DOHH2 (cell line): Measurements from ENCODE around the gene SLC37A1.

Experiments used
- CTCF ChIP-seq: fragments of 200-600 bp; sonication (generic); IDR thresholded peaks from one replicate; pipeline ENCODE4 v1.5.1; 2014; ENCODE audit warnings: antibody characterized with exemption, mild to moderate bottlenecking, low read depth, low read length; ENCODE audit not compliant: poor library complexity, severe bottlenecking
- EZH2phosphoT487 ChIP-seq: fragments of 200-600 bp; sonication (generic); IDR thresholded peaks from 2 replicates; pipeline ENCODE4 v1.6.1; 2017; ENCODE audit warnings: borderline replicate concordance, mild to moderate bottlenecking, antibody characterized with exemption, low read length, moderate library complexity, mixed read lengths

GRCh38 chr21:42563261-42563660 is 49.6 kb downstream of the SLC37A1 start:
- TF ChIP-seq CTCF (no peak), EZH2phosphoT487 (no peak)
